Muscle of leg (tissue), 11 donors: ENCODE results near the gene TPM1. TPM values are rescaled to one million over a fixed set of nuclear protein-coding genes. Genes with fewer than 3 reads are reported as not detected.

ENCODE experiments used
- DNase-seq: peaks from one replicate; pipeline ENCODE4 v3.0.0; 2013
- H3K27ac ChIP-seq: one replicate; pipeline ENCODE4 v1.5.1; 2013; ENCODE audit warnings: mild to moderate bottlenecking, low read length, control low read depth
- H3K27me3 ChIP-seq: one replicate; pipeline ENCODE4 v1.6.1; 2013; ENCODE audit warnings: low read length; ENCODE audit not compliant: control insufficient read depth, insufficient read depth
- H3K36me3 ChIP-seq: one replicate; pipeline ENCODE4 v1.6.1; 2013; ENCODE audit warnings: low read length; ENCODE audit not compliant: control insufficient read depth, insufficient read depth
- H3K4me1 ChIP-seq: one replicate; pipeline ENCODE4 v1.6.1; 2013; ENCODE audit warnings: low read length; ENCODE audit not compliant: control insufficient read depth, insufficient read depth
- H3K4me3 ChIP-seq: one replicate; pipeline ENCODE4 v1.5.1; 2013; ENCODE audit warnings: low read length, control low read depth
- H3K9me3 ChIP-seq: replicated peaks from 2 replicates; pipeline ENCODE4 v1.6.1; 2013; ENCODE audit warnings: low read depth, low read length; ENCODE audit not compliant: control insufficient read depth
- WGBS: methylation state at CpG from one replicate; pipeline ENCODE4 v1.1.5; 2013; ENCODE audit warnings: missing lambda C conversion rate; ENCODE audit not compliant: insufficient coverage; 5-methylcytosine and 5-hydroxymethylcytosine counted together
- polyA plus RNA-seq, 8 donors: library from polyadenylated mRNA; unstranded; fragments of 120-200 nt; gene quantifications; one replicate each; pipeline versions ENCODE4 v1.2.1 to v1.2.3, GENCODE V29; 2013; ENCODE audit warnings: inconsistent platforms in 1 of 8, low replicate concordance in 1 of 8; ENCODE audit not compliant: insufficient read length in 8 of 8, insufficient read depth in 1 of 8
- total RNA-seq: library from RNA; stranded (reverse); fragments of 120-200 nt; gene quantifications from one replicate; pipeline ENCODE4 v1.2.4, GENCODE V29; 2013

Gene TPM1
- total and polyA plus RNA-seq, 9 donors, result 1,893 to 5,870 (median 4,342) TPM

DNA sequence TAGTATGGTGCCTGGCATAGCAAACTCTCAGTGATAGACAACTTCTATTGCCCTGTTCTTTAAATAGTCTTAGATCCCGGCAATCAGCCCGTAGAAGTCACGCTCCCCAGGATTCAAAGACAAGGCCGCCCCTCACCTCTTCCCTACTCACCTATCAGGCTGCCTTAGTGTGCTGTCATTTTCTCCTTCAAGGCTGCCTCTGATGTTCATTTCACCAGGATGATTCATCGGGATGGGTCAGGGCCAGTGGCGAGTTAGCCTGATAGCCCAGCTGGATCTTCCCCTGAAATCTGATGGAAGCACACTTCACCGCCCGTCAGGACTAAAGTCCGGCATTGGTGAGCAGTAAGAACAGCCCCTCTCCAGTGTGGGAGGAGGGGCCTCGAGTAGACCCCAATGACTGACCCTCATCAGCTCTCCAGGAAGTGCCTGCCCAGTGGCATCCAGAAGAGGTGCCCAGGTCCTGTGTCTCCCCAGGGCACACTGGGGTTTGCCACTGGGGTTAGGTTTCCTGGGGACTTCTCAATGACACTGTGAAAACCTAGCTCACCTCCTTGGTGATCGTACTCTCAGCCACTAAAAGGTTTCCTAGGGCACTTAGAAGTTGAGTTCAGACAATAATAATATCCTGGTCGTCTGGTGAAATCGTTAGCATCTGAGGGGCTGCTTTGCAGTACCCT lies 37.5 kb downstream of the TPM1 start:
- Histone ChIP-seq H3K4me3 (no peak overlapping the region), H3K27ac (no peak overlapping the region), H3K36me3 (no peaks in the 10 kb centered on the region), H3K27me3 (no peaks in the 10 kb centered on the region), H3K9me3 (no peaks in the 10 kb centered on the region), H3K4me1 (peaks cover 27% of the 10 kb centered on the region)
- no peak for DNase-seq
- 75% methylated on average over 11 of the region's 13 CpGs for WGBS

DNA sequence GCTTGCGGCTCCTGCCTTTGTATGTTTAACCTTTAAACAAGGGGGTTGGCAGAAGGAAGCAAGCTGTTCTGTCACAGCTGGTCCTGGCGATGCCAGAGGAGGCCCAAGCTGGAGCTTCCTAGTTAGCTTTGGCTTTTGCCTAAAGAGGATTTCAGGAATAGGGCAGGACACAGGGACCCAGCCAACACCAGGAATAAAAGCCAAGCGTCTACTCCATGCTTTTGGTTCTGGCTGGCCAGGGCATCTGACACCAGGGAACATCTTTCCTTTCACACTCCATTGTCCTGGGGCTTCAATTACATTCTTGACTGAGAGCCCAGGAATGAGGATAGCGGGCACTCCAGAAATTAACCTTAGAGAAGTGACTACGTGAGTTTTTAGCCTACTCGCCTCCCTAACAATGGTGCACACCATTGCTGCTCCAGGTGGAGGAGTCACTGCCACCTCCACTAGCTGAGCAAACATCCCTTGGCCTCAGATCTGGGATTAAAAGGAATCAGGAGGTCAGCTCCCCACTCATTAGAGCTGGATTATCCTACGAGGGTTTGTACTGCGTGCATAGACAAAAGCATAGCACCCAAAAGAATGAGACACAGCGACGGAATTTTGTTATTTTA lies 38.2 kb downstream of the TPM1 start:
- WGBS, result 48% methylated on average over 4 of the region's 10 CpGs
- Histone ChIP-seq H3K4me3 (no peak overlapping the region), H3K27ac (no peak overlapping the region), H3K36me3 (no peaks in the 10 kb centered on the region), H3K4me1 (peaks cover 23% of the 10 kb centered on the region), H3K9me3 (no peaks in the 10 kb centered on the region), H3K27me3 (no peaks in the 10 kb centered on the region)
- DNase-seq, result peak; percentile 66

DNA sequence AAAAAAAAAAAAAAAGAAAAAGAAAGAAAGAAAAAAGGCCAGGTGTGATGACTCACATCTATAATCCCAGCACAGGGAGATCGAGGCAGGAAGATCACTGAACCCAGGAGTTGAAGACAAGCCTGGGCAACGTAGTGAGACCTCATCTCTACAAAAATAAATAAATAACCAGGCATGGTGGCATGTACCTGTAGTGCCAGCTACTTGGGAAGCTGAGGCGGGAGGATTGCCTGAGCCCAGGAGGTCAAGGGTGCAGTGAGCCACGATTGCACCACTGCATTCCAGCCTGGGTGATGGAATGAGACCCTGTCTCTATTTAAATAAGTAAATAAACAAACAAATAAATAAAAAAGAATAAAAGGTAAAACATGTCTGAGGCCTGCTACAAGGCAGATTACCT lies 39.8 kb downstream of the TPM1 start:
- H3K36me3 ChIP-seq, result no peaks in the 10 kb centered on the region
- no peaks in the 10 kb centered on the region for H3K9me3 ChIP-seq
- H3K4me1 ChIP-seq, result peaks cover 27% of the 10 kb centered on the region
- H3K27ac ChIP-seq, result no peak overlapping the region
- no peaks in the 10 kb centered on the region for H3K27me3 ChIP-seq
- no CpG with 5 or more reads among the region's 4 CpGs for WGBS
- no peak overlapping the region for H3K4me3 ChIP-seq
- no peak for DNase-seq

DNA sequence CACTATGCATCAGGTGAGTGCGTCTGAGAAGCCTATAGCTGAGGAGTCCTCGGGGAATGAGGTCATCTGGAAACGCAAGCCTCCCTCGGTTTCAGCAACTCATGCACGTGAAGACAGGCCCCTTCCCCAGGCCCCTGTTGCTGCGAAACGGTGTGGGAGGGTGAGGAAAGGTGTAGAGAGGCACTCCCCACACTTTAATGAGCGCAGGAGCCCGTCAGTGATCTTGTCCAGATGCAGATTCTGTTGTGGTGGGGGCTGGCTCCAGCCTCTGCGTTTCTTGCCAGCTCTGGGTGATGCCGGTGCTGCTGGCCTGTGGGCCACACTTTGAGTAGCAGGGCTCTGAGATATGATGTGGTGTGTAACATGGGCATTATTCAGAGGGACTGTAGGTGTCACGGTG lies 40.5 kb downstream of the TPM1 start:
- H3K27ac ChIP-seq, result no peak overlapping the region
- H3K36me3 ChIP-seq, result no peaks in the 10 kb centered on the region
- WGBS, result 30% methylated on average over 6 of the region's 12 CpGs
- no peak for DNase-seq
- H3K9me3 ChIP-seq, result no peaks in the 10 kb centered on the region
- H3K4me3 ChIP-seq, result no peak overlapping the region
- H3K4me1 ChIP-seq, result peaks cover 24% of the 10 kb centered on the region
- H3K27me3 ChIP-seq, result no peaks in the 10 kb centered on the region

DNA sequence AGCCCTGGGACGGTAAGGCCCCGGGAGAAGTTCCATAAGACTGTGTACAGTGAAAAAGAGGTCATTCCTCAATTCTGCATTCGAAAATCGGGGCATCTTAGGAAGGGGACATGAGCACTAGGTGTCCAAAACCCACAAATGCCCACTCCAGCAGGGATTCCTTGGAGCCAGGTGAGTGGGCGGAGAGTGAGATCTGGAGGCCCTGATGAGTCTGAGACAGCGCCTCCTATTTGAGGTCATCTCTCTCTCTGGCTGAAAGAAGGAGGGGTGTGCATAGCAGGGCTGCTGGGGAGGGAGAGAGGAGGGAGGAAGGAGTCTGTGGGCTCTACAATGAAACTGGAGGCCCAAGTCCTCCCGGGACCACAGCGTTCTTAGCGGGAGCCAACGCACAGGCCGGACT lies 41.0 kb downstream of the TPM1 start:
- 67% methylated on average over 6 of the region's 11 CpGs for WGBS
- H3K36me3 ChIP-seq, result no peaks in the 10 kb centered on the region
- H3K4me1 ChIP-seq, result peaks cover 24% of the 10 kb centered on the region
- H3K27ac ChIP-seq, result no peak overlapping the region
- H3K4me3 ChIP-seq, result no peak overlapping the region
- no peak for DNase-seq
- H3K27me3 ChIP-seq, result no peaks in the 10 kb centered on the region
- no peaks in the 10 kb centered on the region for H3K9me3 ChIP-seq

DNA sequence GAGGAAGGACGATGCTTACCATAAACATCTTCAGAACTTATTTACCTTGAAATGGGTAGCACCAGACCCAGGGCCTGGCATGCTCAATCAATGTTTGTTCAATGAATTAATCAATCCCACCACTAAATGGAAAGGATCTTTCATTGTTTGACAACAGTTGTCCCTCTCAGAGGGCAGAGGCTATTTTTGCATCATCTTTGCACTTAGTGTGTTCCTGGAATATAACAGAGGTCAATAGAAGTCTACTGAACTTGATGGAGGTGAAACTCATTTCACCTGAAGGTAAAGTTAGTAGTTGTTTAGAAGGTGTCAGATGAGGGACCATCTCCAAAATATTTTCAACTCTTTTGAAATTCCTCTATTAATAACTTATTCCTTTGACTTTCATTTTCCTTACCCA lies 42.3 kb downstream of the TPM1 start:
- Histone ChIP-seq H3K36me3 (no peaks in the 10 kb centered on the region), H3K27ac (no peak overlapping the region), H3K4me1 (peaks cover 37% of the 10 kb centered on the region), H3K27me3 (no peaks in the 10 kb centered on the region), H3K9me3 (no peaks in the 10 kb centered on the region), H3K4me3 (no peak overlapping the region)
- WGBS, result no CpG with 5 or more reads among the region's 1 CpG
- no peak for DNase-seq

DNA sequence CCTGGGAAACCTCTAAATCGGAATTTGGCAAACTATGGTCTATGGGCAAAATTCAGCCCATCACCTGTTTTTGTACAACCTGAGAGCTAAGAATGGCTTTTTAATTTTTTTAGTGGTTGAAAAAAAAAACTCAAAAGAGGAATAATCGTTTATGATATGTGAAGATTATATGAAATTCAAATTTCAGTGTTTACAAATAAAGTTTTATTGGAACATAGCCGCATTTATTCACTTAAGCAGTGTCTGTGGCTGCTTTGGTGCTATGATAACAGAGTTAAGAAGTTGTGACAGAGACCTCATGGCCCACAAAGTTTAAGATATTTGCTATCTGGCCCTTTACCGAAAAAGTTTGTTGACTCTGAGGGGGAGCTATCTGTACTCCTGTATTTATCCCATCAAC lies 42.7 kb downstream of the TPM1 start:
- Histone ChIP-seq H3K4me1 (peaks cover 35% of the 10 kb centered on the region), H3K4me3 (no peak overlapping the region), H3K27ac (no peak overlapping the region), H3K27me3 (no peaks in the 10 kb centered on the region), H3K36me3 (no peaks in the 10 kb centered on the region), H3K9me3 (no peaks in the 10 kb centered on the region)
- no CpG with 5 or more reads among the region's 4 CpGs for WGBS
- DNase-seq, result no peak

DNA sequence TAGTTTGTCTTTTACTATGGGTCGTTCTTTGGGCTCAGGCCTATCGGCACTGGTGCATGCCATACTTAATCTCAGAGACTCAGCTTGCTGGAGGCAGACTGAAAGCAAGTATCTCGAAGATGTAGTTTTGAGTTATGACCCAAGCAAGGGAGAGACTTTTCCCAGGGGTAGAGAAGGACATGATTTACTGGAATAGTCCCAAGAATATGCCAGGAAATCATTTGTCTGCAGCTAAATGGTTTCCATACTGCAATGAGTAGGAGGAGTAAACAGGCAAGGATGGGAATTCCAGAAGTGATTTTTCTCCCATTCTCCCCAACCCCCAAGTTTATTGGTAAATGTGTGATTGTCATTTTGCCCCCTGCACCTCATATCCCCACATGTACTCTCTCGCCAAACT lies 43.7 kb downstream of the TPM1 start:
- Histone ChIP-seq H3K27ac (no peak overlapping the region), H3K4me3 (no peak overlapping the region), H3K27me3 (no peaks in the 10 kb centered on the region), H3K36me3 (no peaks in the 10 kb centered on the region), H3K4me1 (peaks cover 29% of the 10 kb centered on the region), H3K9me3 (no peaks in the 10 kb centered on the region)
- DNase-seq, result peak; percentile 27
- 50% methylated on average over 3 of the region's 4 CpGs for WGBS

DNA sequence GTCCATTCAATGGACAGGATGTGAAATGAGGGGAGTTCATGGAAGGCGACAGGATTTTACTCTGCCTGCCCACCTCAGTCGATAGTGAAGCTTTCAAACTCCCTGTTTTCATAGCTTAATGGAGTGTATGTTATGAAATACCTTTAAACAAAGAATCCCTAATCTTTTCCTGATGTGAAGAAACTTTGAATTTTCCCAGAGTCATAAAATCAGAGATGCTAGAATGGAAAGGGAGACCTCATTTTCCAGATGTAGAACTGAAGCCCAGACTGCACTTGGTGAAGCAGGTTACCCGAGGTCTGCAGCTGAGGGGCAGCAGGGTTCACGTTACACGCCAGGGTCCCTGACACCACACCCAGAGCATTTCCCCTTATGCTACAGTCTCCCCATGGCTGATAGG lies 44.4 kb downstream of the TPM1 start:
- no peaks in the 10 kb centered on the region for H3K27me3 ChIP-seq
- no CpG with 5 or more reads among the region's 5 CpGs for WGBS
- H3K27ac ChIP-seq, result no peak overlapping the region
- no peaks in the 10 kb centered on the region for H3K9me3 ChIP-seq
- no peak overlapping the region for H3K4me3 ChIP-seq
- H3K36me3 ChIP-seq, result no peaks in the 10 kb centered on the region
- H3K4me1 ChIP-seq, result peaks cover 29% of the 10 kb centered on the region
- peak; percentile 29 for DNase-seq

DNA sequence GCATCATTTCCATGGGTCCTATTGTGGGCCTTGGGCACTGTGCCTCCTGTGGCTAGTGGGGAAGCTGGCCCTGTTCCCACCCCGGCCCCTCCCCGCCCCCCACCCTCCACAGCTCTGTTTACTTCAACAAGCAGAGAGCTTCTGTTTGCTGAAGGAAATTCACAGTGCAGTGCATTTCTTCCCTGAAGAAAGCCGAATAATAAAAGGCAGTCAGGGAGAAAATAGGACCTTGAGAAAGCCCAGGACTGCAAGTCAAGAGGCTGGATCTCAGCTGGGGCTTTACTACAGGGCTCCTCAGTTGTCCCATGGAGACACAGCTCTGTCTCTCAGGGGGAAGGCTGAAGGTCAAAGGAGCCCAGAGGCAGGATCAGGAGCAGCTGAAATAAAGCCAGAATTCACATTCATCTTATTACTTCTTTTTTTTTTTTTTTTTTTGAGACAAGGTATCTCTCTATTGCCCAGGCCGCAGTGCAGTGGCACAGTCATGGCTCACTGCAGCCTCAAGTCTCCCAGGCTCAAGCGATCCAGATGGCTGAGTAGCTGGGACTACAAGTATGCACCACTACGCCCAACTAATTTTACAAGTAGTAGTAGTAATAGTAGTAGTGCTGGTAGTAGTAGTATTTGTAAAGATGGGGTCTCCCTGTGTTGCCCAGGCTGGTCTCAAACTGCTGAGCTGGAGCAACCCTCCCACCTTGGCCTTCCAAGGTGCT lies 46.1 kb downstream of the TPM1 start:
- Histone ChIP-seq H3K4me3 (no peak overlapping the region), H3K27ac (peak overlapping the region; percentile 47), H3K9me3 (no peaks in the 10 kb centered on the region), H3K27me3 (no peaks in the 10 kb centered on the region), H3K4me1 (peaks cover 24% of the 10 kb centered on the region), H3K36me3 (no peaks in the 10 kb centered on the region)
- peak; percentile 20 for DNase-seq
- WGBS, result 36% methylated on average over 1 of the region's 6 CpGs
